HFFc6 (cell line): ENCODE results near the gene CEACAM20. TPM values are rescaled to one million over a fixed set of nuclear protein-coding genes. Genes with fewer than 3 reads are reported as not detected.

ENCODE experiments used
- DNase-seq: peaks from one replicate; pipeline ENCODE4 v3.0.0-alpha.2; 2018
- H3K27ac Mint-ChIP-seq: 2 replicates; pipeline ENCODE4 v1.8.0; 2020; ENCODE audit warnings: mild to moderate bottlenecking, mixed read lengths
- H3K27me3 Mint-ChIP-seq: 2 replicates; pipeline ENCODE4 v1.8.0; 2021; ENCODE audit warnings: mild to moderate bottlenecking, moderate library complexity, mixed read lengths; ENCODE audit not compliant: insufficient read depth
- H3K36me3 Mint-ChIP-seq: 2 replicates; pipeline ENCODE4 v1.8.0; 2021; ENCODE audit warnings: low read depth, mixed read lengths
- H3K4me1 Mint-ChIP-seq: 2 replicates; pipeline ENCODE4 v1.8.0; 2020; ENCODE audit warnings: low read depth, mixed read lengths
- H3K4me3 Mint-ChIP-seq: 2 replicates; pipeline ENCODE4 v1.8.0; 2020; ENCODE audit warnings: mild to moderate bottlenecking, moderate library complexity, mixed read lengths
- H3K9me3 Mint-ChIP-seq: 2 replicates; pipeline ENCODE4 v1.8.0; 2020; ENCODE audit warnings: mild to moderate bottlenecking, mixed read lengths
- CTCF ChIP-seq: fragments of 200-600 bp; sonication (generic); IDR thresholded peaks from 2 replicates; pipeline ENCODE4 v1.5.0; 2021; ENCODE audit warnings: antibody characterized with exemption, mild to moderate bottlenecking
- total RNA-seq, 6 experiments: library from RNA; stranded (reverse); fragmentation: NEBNext Ultra II Directional; extraction: Animal tissue kit (Norgen Biotek cat#: 25700); gene quantifications; 2 replicates in 1 of 6; 3 replicates in 5 of 6; pipeline ENCODE4 v1.2.3, GENCODE V29; 2021

CEACAM20 gene
- total RNA-seq, 6 experiments from 2014 or later, result not detected

- H3K4me1 Mint-ChIP-seq, result peaks cover 7% of the 10 kb centered on the region; the same call in 1 of the 2 replicates
Observed at GRCh38 chr19:44573627-44574026, 44.2 kb upstream of the CEACAM20 start.

GRCh38 chr19:44573183-44573582 lies 43.7 kb upstream of the CEACAM20 start:
- H3K9me3 Mint-ChIP-seq, result no peaks in the 10 kb centered on the region
- no peak for DNase-seq
- no peak overlapping the region for H3K27ac Mint-ChIP-seq
- peaks cover 9% of the 10 kb centered on the region for H3K27me3 Mint-ChIP-seq
- no peak for TF ChIP-seq CTCF
- no peaks in the 10 kb centered on the region for H3K36me3 Mint-ChIP-seq
- H3K4me3 Mint-ChIP-seq, result no peak overlapping the region
- H3K4me1 Mint-ChIP-seq, result peaks cover 7% of the 10 kb centered on the region; the same call in 1 of the 2 replicates

More at GRCh38 chr19:44573627-44574026, 44.2 kb upstream of the CEACAM20 start:
- Mint-ChIP-seq H3K4me3 (no peak overlapping the region), H3K27me3 (peaks cover 12% of the 10 kb centered on the region), H3K36me3 (no peaks in the 10 kb centered on the region), H3K9me3 (no peaks in the 10 kb centered on the region), H3K27ac (no peak overlapping the region)
- DNase-seq, result no peak
- no peak for TF ChIP-seq CTCF

DNA sequence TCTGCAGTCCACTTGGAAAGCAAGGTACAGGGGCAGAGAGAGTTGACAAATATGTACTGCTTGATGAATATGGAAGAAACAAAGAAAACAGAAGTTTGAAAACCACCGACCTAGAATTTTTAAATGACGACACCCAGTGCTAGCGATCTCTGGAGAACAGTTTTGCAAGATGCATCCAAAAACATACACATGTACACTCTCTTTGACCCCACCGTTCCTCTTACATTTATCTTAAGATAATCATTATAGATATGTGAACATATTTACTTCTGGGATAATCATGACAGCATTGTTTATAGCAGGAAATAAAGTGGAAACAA lies 43.1 kb upstream of the CEACAM20 start:
- TF ChIP-seq CTCF, result no peak
- Mint-ChIP-seq H3K4me3 (no peak overlapping the region), H3K36me3 (no peaks in the 10 kb centered on the region), H3K27ac (no peak overlapping the region), H3K27me3 (peaks cover 8% of the 10 kb centered on the region), H3K9me3 (no peaks in the 10 kb centered on the region), H3K4me1 (peaks cover under 1% of the 10 kb centered on the region; the same call in 1 of the 2 replicates)
- DNase-seq, result no peak

GRCh38 chr19:44571830-44572580 lies 42.5 kb upstream of the CEACAM20 start:
- Mint-ChIP-seq H3K36me3 (no peaks in the 10 kb centered on the region), H3K27me3 (peaks cover 8% of the 10 kb centered on the region), H3K27ac (no peak overlapping the region), H3K4me3 (no peak overlapping the region), H3K9me3 (no peaks in the 10 kb centered on the region), H3K4me1 (peaks cover 2% of the 10 kb centered on the region; the same call in 1 of the 2 replicates)
- DNase-seq, result no peak
- no peak for TF ChIP-seq CTCF

- Mint-ChIP-seq H3K36me3 (no peaks in the 10 kb centered on the region), H3K9me3 (no peaks in the 10 kb centered on the region), H3K27me3 (peaks cover 12% of the 10 kb centered on the region), H3K4me1 (peaks cover 6% of the 10 kb centered on the region; the same call in 1 of the 2 replicates), H3K4me3 (no peak overlapping the region), H3K27ac (no peak overlapping the region)
- peak; percentile 97 for TF ChIP-seq CTCF
- peak; percentile 81 for DNase-seq
Observed at GRCh38 chr19:44570984-44571684, 41.7 kb upstream of the CEACAM20 start.
